Measurements from ENCODE around the gene FAM32A. TPM values are rescaled to one million over a fixed set of nuclear protein-coding genes. Genes with fewer than 3 reads are reported as not detected.

FAM32A gene
- total RNA-seq, 2 donors from 2014 or later, result 71.8 to 80.1 TPM

DNA sequence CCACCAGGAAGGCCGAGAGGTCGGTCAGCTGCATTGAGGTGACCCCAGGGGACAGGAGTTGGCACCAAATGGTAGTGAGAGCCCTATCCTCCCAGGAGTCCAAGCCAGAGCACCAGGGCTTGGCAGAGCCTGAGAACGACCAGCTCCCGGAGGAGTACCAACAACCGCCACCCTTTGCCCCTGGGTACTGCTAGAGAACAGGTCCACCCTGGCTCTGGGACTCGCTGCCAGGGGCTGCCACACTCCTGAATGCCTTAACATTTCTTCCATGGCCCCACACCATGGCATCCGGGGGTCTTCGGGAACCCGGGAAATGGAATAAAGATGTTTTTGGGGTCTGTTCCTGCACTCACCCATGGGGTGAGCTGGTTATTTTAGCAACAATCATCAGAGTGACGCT lies 27.6 kb upstream of the FAM32A start:
- no peak overlapping the region for H3K4me3 Mint-ChIP-seq
- WGBS, 2 experiments (ENCODE audit: insufficient coverage in 1 of 2, insufficient read length in 1 of 2), result 87 to 89% methylated on average over 9 to 10 of the region's 10 CpGs
- H3K27ac Mint-ChIP-seq, result no peak overlapping the region
- no peaks in the 10 kb centered on the region for H3K9me3 Mint-ChIP-seq
- no peak overlapping the region for H3K9ac ChIP-seq (ENCODE audit: extremely low read depth, low read length, poor library complexity, severe bottlenecking)
- no peak overlapping the region for H3K27ac ChIP-seq (ENCODE audit: low read depth, low read length)
- TF ChIP-seq, protein P1, sequence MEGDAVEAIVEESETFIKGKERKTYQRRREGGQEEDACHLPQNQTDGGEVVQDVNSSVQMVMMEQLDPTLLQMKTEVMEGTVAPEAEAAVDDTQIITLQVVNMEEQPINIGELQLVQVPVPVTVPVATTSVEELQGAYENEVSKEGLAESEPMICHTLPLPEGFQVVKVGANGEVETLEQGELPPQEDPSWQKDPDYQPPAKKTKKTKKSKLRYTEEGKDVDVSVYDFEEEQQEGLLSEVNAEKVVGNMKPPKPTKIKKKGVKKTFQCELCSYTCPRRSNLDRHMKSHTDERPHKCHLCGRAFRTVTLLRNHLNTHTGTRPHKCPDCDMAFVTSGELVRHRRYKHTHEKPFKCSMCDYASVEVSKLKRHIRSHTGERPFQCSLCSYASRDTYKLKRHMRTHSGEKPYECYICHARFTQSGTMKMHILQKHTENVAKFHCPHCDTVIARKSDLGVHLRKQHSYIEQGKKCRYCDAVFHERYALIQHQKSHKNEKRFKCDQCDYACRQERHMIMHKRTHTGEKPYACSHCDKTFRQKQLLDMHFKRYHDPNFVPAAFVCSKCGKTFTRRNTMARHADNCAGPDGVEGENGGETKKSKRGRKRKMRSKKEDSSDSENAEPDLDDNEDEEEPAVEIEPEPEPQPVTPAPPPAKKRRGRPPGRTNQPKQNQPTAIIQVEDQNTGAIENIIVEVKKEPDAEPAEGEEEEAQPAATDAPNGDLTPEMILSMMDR (conservative IDR thresholded peaks at IDR 0.05), result no peak
- H3K36me3 ChIP-seq (ENCODE audit: control insufficient read depth, insufficient read depth, low read length), result no peaks in the 10 kb centered on the region
- no peaks in the 10 kb centered on the region for H3K27me3 ChIP-seq (ENCODE audit: control insufficient read depth, insufficient read depth, low read length, poor library complexity, severe bottlenecking)
- no peaks in the 10 kb centered on the region for H3K4me1 ChIP-seq (ENCODE audit: control insufficient read depth, insufficient read depth, low read length)
- no peak overlapping the region for H3K4me3 ChIP-seq (ENCODE audit: low read length)
- H3K27me3 Mint-ChIP-seq (ENCODE audit: insufficient read depth), result no peaks in the 10 kb centered on the region
- H3K9me3 ChIP-seq (ENCODE audit: control insufficient read depth, low read length), result peaks cover 5% of the 10 kb centered on the region
- H3K36me3 Mint-ChIP-seq (ENCODE audit: low read depth), result no peaks in the 10 kb centered on the region
- no peaks in the 10 kb centered on the region for H3K4me1 Mint-ChIP-seq
- no peak for DNase-seq

DNA sequence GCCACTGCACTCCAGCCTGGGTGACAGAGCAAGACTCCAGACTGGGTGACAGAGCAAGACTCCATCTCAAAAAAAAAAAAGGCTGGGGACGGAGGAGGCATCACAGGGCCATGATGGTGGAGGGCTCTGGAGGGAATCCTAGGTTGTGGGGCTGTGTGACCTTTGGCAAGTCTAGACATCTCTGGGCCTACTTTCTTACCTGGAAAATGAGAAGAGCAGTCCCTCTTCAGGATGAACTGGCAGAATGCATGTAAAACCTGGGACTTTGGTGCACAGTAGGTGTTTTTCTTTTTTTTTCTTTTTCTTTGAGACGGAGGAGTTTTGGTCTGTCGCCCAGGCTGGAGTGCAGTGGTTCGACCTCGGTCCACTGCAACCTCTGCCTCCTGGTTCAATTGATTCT lies 25.6 kb upstream of the FAM32A start:
- Mint-ChIP-seq H3K4me1 (no peaks in the 10 kb centered on the region), H3K27me3 (ENCODE audit: insufficient read depth) (no peaks in the 10 kb centered on the region), H3K4me3 (no peak overlapping the region), H3K36me3 (ENCODE audit: low read depth) (no peaks in the 10 kb centered on the region), H3K27ac (no peak overlapping the region), H3K9me3 (no peaks in the 10 kb centered on the region)
- Histone ChIP-seq H3K9ac (ENCODE audit: extremely low read depth, low read length, poor library complexity, severe bottlenecking) (no peak overlapping the region), H3K4me1 (ENCODE audit: control insufficient read depth, insufficient read depth, low read length) (no peaks in the 10 kb centered on the region), H3K27me3 (ENCODE audit: control insufficient read depth, insufficient read depth, low read length, poor library complexity, severe bottlenecking) (no peaks in the 10 kb centered on the region), H3K36me3 (ENCODE audit: control insufficient read depth, insufficient read depth, low read length) (no peaks in the 10 kb centered on the region), H3K9me3 (ENCODE audit: control insufficient read depth, low read length) (no peaks in the 10 kb centered on the region), H3K27ac (ENCODE audit: low read depth, low read length) (no peak overlapping the region), H3K4me3 (ENCODE audit: low read length) (no peak overlapping the region)
- DNase-seq, result no peak
- 86 to 96% methylated on average over 4 to 5 of the region's 5 CpGs for WGBS, 2 experiments (ENCODE audit: insufficient coverage in 1 of 2, insufficient read length in 1 of 2)
- TF ChIP-seq, protein P1 (conservative IDR thresholded peaks at IDR 0.05), result no peak

DNA sequence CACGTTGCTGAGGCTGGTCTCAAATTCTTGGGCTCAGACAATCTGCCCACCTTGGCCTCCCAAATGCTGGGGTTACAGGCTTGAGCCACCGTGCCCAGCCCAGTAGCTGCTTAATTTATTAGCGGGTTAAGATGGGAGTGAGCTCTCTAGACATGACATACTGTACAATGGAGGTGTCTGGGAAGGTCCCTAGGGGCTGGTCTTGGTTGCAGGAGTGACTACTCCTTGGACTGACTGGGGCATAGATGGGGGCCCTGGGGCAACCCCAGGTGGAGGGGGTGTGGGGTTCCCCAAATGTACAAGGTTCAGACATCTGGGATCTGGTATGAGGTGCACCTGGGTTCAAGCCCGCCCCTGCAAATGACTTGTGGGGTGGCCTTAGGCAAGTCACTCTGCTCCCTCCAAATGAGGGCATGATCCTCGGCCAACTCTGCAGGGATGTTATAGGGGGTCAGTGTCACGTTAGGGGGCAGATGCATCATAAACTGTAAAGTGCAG lies 24.7 kb upstream of the FAM32A start:
- Mint-ChIP-seq H3K36me3 (ENCODE audit: low read depth) (no peaks in the 10 kb centered on the region), H3K4me1 (no peaks in the 10 kb centered on the region), H3K27ac (no peak overlapping the region), H3K4me3 (no peak overlapping the region), H3K27me3 (ENCODE audit: insufficient read depth) (no peaks in the 10 kb centered on the region), H3K9me3 (no peaks in the 10 kb centered on the region)
- H3K27me3 ChIP-seq (ENCODE audit: control insufficient read depth, insufficient read depth, low read length, poor library complexity, severe bottlenecking), result no peaks in the 10 kb centered on the region
- no peaks in the 10 kb centered on the region for H3K36me3 ChIP-seq (ENCODE audit: control insufficient read depth, insufficient read depth, low read length)
- no peak for DNase-seq
- no peak overlapping the region for H3K4me3 ChIP-seq (ENCODE audit: low read length)
- no peak overlapping the region for H3K9ac ChIP-seq (ENCODE audit: extremely low read depth, low read length, poor library complexity, severe bottlenecking)
- no peaks in the 10 kb centered on the region for H3K9me3 ChIP-seq (ENCODE audit: control insufficient read depth, low read length)
- WGBS, 2 experiments (ENCODE audit: insufficient coverage in 1 of 2, insufficient read length in 1 of 2), result 79 to 81% methylated on average over 4 to 6 of the region's 6 CpGs
- TF ChIP-seq, protein P1 (conservative IDR thresholded peaks at IDR 0.05), result no peak
- H3K27ac ChIP-seq (ENCODE audit: low read depth, low read length), result no peak overlapping the region
- H3K4me1 ChIP-seq (ENCODE audit: control insufficient read depth, insufficient read depth, low read length), result no peaks in the 10 kb centered on the region
